IPS-18c (cell line): ENCODE data around the gene SEL1L3.
"Not testable (repeated sequence)": the region's sequence is repeated elsewhere in the genome, so short reads cannot be mapped to it uniquely, and the experiment has no call there.

Experiments
- H3K4me3 ChIP-seq: 2 replicates; pipeline ENCODE4 v1.7.0; 2013; ENCODE audit warnings: low read depth, mild to moderate bottlenecking, low read length, moderate library complexity; ENCODE audit not compliant: insufficient read depth
- H3K9me3 ChIP-seq: one replicate; pipeline ENCODE4 v1.6.1; 2013; ENCODE audit warnings: mild to moderate bottlenecking, low read length, moderate library complexity; ENCODE audit not compliant: control insufficient read depth, insufficient read depth

Gene SEL1L3

DNA sequence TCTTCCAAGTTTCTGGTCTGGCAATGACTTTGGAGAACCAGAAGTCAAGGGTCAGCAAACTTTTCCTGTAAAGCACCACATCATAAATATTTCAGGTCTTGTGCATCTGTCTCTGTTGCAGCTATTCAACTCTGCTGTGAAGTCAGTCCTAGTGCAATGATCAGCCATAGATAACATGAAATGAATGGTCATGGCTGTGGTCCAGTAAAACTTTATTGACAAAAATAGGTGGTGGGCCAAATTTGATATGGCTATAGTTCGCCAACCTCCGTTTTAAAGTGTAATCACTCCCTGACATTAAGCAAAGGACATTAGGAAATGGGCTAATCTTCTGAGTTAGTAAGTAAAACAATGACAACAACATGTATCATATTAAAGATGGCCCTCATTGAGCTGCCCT lies 20.8 kb upstream of the SEL1L3 start:
- Histone ChIP-seq H3K4me3 (no peak overlapping the region), H3K9me3 (no peaks in the 10 kb centered on the region)

DNA sequence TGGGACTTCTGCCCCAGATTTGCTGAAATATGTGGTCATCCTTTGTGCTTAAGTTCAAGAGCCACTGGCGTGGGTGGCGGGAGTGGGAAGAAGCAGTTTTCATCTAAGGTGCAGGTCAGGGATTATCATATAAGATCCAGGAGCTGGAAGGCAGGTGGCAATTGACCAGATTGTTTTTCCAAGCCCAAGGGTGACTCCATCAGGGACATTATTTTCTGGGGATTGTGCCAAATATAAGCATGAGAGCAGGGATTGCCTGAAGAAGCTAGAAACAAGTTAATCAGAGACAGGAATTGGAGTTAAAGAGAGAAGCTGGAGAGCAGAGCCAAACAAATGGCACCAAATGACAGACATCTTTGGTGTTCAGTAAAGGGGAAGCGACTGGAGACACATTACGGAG lies 19.4 kb upstream of the SEL1L3 start:
- Histone ChIP-seq H3K9me3 (no peaks in the 10 kb centered on the region), H3K4me3 (no peak overlapping the region)

DNA sequence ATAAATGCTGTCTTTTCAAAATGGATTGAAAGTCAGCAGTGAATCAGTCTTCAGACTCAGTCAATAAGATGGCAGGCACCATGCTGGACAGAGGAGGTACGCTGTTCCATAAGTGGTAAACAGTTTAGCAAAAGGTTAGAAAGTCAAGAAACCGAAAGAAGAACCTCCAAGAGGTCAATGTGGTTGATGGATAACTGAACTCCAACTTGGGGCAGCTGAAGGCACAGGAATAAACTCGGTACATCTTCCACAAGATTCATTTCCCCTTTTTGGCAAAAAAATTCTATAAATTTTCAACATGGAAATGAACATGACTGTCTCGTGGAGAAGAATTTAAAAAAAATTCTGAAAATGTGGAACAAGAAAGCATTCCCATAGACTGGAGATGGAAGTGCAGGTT lies 18.4 kb upstream of the SEL1L3 start:
- no peak overlapping the region for H3K4me3 ChIP-seq

DNA sequence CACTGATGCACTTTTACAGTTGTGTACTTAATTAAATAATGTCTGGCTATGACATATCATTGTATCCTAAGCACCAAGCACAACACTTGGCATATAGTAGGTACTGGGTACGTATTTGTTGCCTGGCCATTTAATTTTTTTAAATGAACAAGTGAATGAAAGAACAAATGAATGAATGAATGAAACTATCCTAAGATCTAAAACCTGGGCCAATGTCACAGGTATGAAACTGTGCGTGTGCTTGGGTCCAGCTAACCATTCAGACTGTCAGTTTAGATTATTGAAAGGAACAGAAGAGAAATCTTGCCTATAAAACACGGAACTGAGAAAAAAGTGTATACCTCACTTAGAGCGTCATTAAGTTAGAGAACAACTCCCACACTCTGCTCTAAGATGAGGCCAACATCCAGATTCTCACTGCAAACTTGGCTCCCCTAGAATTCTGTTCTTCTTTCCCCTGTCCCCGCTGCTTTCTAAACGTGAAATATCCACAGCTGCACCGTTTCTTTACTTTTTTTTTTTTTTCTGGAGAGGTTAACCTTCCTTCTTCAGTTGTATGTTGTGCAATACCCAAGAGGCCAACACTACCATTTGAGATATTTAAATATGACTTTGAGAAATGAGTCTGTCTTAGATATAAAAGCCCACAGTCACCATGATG lies 17.3 kb upstream of the SEL1L3 start:
- Histone ChIP-seq H3K4me3 (no peak overlapping the region), H3K9me3 (no peaks in the 10 kb centered on the region)

More for the DNA sequence above, 18.4 kb upstream of the SEL1L3 start:
- H3K9me3 ChIP-seq, result no peaks in the 10 kb centered on the region

DNA sequence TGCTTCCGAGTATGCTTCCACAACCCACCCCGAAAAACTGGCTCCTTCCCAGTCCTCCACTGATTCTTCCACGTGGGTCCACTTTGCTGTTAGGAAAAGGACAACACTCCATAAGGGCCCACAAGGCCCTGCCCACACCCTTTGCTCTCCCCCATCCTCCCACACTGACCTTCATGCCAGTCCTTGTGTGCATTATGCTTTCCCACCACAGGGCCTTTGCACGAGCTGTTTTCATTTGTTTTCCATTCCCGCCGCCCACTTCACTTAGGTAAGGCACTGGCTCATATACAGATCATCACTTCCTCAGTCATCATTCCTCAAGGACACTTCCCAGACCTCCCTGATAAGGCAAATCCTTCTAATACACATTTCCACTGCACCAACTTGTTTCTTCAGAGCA lies 16.8 kb upstream of the SEL1L3 start:
- H3K9me3 ChIP-seq, result no peaks in the 10 kb centered on the region
- H3K4me3 ChIP-seq, result no peak overlapping the region

DNA sequence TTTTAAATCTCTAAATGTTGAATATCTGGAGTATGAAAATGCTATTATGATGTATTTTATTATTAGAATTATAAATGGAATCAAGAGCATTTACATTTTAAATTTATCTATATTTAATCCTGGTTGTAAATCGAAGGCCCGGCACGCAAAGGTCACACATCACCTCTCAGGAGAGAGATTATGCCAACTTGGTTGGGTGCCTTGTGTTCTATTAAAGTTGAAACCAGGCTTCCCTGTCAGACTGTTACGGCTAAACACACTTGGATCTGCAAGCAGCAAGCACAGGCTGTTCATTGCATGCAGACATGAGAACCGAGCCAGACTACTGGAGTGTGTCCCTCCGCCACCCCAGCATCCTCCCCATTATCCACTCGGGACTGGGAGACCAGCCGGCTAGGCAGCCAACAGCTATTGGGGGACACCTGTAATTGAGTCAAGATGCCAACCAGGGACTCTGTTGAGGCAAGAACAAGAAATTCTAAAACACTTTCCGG lies 16.4 kb upstream of the SEL1L3 start:
- Histone ChIP-seq H3K4me3 (no peak overlapping the region), H3K9me3 (no peaks in the 10 kb centered on the region)

DNA sequence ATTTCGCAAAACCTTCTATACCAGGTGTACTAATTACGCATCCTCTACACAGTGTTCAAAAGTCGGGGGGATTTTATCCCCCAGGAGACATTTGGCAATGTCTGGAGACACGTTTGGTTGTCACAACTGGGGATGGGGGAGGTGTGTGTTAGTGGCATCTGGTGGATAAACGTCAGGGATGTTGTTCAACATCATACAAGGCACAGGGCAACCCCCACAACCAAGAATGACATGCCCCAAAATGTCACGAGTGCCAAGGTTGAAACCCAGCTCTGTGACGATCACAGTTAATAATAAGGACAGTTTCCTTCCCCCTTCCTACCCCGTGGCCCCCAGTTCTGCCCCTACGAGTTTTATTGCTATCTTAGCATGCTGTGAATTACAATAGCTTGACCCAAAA lies 15.9 kb upstream of the SEL1L3 start:
- Histone ChIP-seq H3K4me3 (no peak overlapping the region), H3K9me3 (no peaks in the 10 kb centered on the region)

DNA sequence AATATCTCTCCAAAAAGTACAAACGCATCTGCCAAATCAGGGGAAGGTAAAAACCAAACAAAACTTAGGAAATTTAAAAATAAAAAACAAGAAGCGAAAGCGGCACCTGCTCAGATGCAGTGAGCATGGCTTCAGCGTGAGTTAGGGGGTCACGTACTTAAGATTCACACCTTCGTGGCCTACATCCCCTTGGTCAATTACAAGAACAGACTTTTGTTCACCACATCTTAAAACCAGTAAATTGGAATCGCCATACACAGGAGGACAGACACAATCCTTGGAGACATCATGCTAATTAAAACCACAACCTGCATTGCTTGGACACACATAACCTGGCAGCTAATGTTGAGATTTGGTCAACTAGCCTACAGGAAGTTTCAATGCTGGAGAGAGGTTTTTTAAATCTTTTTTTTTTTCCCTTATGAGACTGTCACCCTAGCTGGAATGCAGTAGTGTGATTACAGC lies 12.5 kb upstream of the SEL1L3 start:
- H3K4me3 ChIP-seq, result no peak overlapping the region

DNA sequence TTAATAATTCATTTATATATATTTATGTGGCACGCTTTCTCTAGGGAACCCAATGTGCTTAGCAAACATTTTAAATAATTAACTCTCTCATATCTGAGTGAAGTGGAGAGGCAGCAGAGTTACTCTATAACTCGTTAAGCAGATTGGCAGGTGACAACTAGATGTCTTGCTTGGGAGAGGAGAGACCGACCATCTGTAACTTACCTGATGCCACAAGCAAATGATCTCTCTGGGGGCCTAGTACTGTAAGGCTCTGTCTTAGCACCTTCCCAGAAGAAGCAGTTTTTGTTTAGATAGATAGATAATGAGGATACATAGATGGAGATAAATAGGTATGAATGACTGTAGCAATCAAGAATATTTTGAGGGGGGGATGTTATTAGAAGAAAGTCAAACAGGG lies 11.9 kb upstream of the SEL1L3 start:
- H3K9me3 ChIP-seq, result no peaks in the 10 kb centered on the region
- no peak overlapping the region for H3K4me3 ChIP-seq

More for the DNA sequence above, 12.5 kb upstream of the SEL1L3 start:
- no peaks in the 10 kb centered on the region for H3K9me3 ChIP-seq

DNA sequence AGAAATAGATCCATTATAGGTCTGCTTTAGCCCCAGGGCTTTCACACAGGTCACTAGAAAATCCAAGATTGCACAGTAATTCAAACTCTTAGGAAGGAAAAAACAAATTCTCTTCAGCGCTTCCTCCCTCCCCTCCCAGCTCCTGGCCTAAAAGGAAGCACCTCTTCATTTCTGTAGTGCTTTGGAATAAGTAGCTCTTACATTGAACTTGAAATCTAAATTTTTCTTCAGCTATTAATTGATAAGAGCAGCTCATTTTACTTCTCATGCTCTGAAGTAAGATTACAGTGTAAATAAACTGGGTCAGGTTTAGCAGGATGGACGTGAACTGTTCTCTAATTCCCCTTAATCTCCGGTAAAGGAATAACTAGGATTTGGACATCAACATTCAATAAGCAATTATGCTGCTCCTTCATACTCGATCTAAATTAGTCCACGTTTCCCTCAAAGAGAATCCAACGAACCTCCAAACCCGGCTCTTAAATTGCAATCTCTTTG lies 10.9 kb upstream of the SEL1L3 start:
- no peaks in the 10 kb centered on the region for H3K9me3 ChIP-seq
- H3K4me3 ChIP-seq, result no peak overlapping the region

DNA sequence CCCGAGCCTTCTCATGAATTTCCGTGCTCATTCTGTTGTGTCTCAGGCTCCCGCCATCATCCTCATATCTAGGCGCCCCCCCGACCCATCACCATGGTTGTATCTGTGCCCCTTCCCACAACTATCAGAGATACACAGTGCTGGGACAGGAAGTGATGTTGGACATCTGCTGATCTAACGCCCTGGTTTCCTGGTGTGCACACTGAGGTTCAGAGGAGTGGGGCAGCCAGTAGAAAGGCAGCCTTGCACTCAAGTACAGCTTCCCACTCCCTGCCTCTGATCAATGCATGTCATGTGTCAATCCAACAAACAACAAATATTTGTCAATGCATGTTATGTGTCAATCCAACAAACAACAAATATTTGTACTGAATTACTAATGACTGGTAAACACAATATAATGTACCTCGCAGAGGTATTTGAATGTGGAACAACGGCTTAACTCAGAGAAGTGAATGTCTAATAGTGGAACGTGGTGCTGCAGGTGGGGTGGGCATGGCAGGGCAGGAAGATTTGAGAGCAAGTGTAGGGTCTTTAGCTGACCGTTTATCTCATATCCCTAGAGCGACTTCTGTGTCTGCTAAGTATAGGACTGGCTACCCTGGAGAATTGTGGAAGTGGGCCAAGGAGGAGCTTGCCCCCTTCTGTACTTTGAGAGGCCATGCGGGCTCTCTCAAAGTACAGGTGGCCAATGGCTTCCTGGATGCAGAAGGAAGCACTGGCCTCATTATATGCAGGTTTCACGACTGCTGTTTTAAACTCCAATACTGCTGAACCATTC lies 10.3 kb upstream of the SEL1L3 start:
- no peak overlapping the region for H3K4me3 ChIP-seq
- H3K9me3 ChIP-seq, result no peaks in the 10 kb centered on the region

DNA sequence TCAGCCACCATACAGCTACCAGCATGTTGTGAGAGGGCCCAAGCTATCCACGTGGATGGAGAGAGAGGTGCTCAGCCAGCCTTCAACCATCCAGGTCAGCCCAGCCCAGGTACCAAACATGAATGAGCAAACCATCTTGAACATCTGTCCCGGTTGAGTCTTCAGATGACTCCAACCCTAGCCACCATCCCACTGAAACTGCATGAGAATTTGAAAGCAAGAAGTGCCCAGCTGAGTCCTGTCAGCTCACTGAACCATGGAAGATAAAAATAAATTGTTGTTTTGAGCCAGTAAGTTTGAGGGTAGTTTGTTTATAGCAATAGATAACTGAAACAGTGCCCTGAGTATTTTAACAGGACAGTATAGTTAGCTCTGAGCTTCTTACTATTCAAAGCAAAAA lies 7.3 kb upstream of the SEL1L3 start:
- Histone ChIP-seq H3K4me3 (no peak overlapping the region), H3K9me3 (no peaks in the 10 kb centered on the region)

DNA sequence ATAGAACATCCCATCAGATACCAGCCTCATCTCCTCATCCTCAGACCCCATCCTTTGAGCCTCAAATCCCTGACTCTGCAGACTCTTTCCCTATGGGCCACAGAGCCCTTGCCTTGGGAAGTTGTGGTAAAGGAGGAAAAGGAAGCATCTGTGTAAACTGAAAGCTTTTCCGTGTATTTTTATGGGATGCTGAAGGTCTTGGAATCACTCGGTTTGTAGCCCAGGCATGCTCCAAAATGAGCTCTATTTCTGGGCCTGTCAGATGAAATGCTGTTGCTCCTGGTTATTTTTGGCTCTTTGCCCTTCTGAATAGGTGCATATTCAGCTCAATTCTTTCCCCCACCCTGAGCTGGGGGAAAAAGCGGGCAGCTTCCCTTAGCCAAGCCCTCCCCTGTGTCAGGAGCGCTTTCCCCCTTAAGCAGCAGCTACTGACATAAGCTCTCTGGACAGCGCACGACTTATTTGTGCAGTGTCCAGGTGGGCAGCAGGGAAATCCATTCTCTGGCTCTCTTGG lies 5.0 kb upstream of the SEL1L3 start:
- Histone ChIP-seq H3K4me3 (no peak overlapping the region), H3K9me3 (no peaks in the 10 kb centered on the region)

DNA sequence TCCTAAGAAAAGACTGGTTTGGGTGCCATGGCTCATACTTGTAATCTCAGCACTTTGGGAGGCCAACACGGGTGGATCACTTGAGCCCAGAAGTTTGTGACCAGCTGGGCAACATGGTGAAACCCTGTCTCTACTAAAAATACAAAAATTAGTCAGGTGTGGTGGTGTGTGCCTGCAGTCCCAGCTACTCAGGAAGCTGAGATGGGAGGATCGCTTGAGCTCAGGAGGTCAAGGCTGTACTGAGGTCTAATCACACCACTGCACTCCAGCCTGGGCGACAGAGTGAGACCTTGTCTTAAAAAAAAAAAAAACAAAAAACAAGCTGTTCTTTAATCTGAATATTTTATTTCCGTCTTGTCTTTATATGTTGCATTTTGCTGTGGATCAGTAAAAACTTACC lies 3.6 kb upstream of the SEL1L3 start:
- not testable (repeated sequence) for H3K4me3 ChIP-seq, H3K9me3 ChIP-seq

DNA sequence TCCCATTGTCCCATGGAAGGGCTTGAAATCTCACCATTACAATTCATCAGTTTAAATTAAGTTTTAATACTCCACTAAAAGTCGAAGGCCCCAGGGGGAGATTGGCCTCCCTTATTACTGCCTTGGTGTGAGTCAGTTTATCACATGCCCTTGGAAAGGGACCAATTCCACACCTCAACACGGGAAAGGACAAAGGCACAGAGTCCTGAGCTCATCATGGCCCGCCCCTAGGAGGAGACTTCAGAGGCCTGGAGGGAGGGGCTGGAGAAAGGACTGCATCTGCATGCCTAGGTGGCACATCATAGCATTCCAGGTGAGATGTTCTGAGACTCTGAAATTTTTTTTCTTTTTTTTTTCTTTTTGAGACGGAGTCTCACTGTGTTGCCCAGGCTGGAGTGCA lies 2.8 kb upstream of the SEL1L3 start:
- H3K9me3 ChIP-seq, result no peaks in the 10 kb centered on the region
- H3K4me3 ChIP-seq, result no peak overlapping the region

DNA sequence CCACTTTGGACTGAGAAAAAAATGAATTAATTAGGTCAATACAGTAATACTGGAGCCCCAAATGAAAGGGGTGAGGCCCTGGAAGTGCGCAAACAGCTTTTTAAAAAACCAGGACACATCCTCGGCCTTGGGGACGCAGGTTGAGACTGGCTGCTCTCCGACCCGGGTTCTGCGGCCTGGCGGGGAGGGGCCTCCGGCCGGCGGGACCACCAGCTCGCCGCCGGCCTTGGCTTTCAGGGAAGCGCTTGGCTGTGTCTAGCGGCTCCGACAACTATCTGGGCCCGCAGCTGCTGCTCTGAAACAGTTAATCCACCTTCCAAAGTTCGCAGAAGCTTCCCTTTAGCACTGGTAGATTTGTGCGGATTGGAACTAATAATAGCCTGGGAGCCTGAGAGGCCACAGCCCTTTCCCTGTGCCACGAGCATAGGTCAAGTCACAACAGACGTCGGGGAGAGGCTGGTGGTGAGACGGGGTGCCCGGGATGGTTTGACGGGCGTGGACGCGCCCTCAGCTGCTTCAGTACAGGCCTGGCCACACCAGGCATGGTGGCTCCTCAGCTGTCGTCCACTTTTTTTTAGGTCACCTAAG lies 1.1 kb upstream of the SEL1L3 start:
- Histone ChIP-seq H3K4me3 (peak overlapping the region; percentile 69), H3K9me3 (no peaks in the 10 kb centered on the region)

DNA sequence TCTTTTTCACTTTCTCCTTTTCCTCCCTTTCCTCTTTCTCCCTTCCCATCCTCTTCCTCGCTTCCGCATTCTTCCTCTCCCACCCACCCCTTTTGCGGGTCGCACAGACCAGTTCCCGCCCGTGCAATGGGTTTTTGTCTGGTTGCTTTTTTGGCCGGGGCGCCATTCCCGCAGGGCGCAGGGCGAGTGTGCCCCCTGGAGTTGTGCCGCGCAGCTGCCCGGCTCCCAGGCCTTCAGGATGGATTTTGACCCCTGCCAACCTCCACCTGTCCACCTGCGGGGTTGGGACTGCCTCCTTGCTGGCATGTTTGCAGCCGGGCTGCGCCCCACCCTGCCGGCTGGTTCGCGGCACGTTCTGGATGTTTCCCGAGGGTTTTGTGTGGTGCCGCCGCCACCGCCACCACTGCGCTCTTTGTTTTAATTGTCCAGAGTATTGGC lies 578 bp upstream of the SEL1L3 start:
- H3K9me3 ChIP-seq, result no peaks in the 10 kb centered on the region
- H3K4me3 ChIP-seq, result peak overlapping the region; percentile 69

DNA sequence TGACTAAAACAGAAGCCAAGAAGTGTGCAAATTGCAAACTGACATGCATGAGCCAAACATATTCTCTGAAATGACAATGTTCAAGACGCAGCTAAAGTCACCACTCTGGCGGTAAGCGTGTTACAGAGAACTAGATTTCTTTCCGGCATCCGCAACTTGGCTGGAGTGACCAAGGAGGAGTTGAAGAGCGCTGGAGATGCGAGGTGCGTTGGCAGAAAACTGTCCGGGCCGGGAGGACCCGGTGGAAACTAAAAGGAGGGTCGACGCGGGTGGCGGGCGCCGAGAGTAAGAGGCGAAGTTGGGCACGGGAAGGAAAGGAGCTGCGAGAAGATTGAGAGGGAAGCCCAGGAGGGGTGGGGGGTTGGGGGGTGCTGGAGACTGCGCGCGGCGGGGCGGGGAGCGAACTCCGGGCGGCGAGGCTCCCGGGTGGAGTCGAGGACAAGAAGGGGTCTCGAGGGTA lies 807 bp downstream of the SEL1L3 start:
- Histone ChIP-seq H3K4me3 (peak overlapping the region; percentile 59), H3K9me3 (no peaks in the 10 kb centered on the region)
